Fibroblast of skin of right quadriceps (primary cell): ENCODE results near the gene SATB1.

Experiments
- DNase-seq: peaks from one replicate; pipeline ENCODE4 v3.0.0-alpha.2; 2013

The SATB1 gene

GRCh38 chr3:18428991-18429745 is 4.0 kb upstream of the SATB1 start:
- DNase-seq, result no peak

GRCh38 chr3:18428036-18428435 is 2.9 kb upstream of the SATB1 start:
- DNase-seq, result no peak

- no peak for DNase-seq
These were observed 1.6 kb upstream of the SATB1 start for GRCh38 chr3:18426597-18427193.

GRCh38 chr3:18425641-18426257 is 610 bp upstream of the SATB1 start:
- DNase-seq, result no peak

- DNase-seq, result no peak
These were observed 868 bp downstream of the SATB1 start for GRCh38 chr3:18424213-18424728.

- DNase-seq, result peak; percentile 48
These were observed 1.5 kb downstream of the SATB1 start for GRCh38 chr3:18423401-18424212.

GRCh38 chr3:18422972-18423371 is 2.2 kb downstream of the SATB1 start:
- DNase-seq, result no peak

GRCh38 chr3:18420555-18420954 is 4.6 kb downstream of the SATB1 start:
- DNase-seq, result no peak

GRCh38 chr3:18419232-18419631 is 5.9 kb downstream of the SATB1 start:
- no peak for DNase-seq

GRCh38 chr3:18417904-18418572 is 7.1 kb downstream of the SATB1 start:
- no peak for DNase-seq

GRCh38 chr3:18416332-18416731 is 8.8 kb downstream of the SATB1 start:
- no peak for DNase-seq

- no peak for DNase-seq
These were observed 9.3 kb downstream of the SATB1 start for GRCh38 chr3:18415839-18416238.

- DNase-seq, result no peak
These were observed 10.0 kb downstream of the SATB1 start for GRCh38 chr3:18415167-18415566.

GRCh38 chr3:18412684-18413083 is 12.5 kb downstream of the SATB1 start:
- DNase-seq, result no peak

- DNase-seq, result no peak
These were observed 13.6 kb downstream of the SATB1 start for GRCh38 chr3:18411541-18411940.

- DNase-seq, result no peak
These were observed 14.9 kb downstream of the SATB1 start for GRCh38 chr3:18410205-18410604.

- DNase-seq, result no peak
These were observed 15.9 kb downstream of the SATB1 start for GRCh38 chr3:18409266-18409665.

- DNase-seq, result no peak
These were observed 20.0 kb downstream of the SATB1 start for GRCh38 chr3:18405141-18405540.

- no peak for DNase-seq
These were observed 22.1 kb downstream of the SATB1 start for GRCh38 chr3:18403061-18403460.

- no peak for DNase-seq
These were observed 22.8 kb downstream of the SATB1 start for GRCh38 chr3:18402239-18402799.

- DNase-seq, result no peak
These were observed 23.7 kb downstream of the SATB1 start for GRCh38 chr3:18401300-18401961.

GRCh38 chr3:18398448-18398847 is 26.7 kb downstream of the SATB1 start:
- DNase-seq, result no peak
